Jurkat, Clone E6-1 (cell line): ENCODE results near the gene G6PC3.
"Not testable (repeated sequence)": the region's sequence is repeated elsewhere in the genome, so short reads cannot be mapped to it uniquely, and the experiment has no call there.

Source experiments
- DNase-seq: peaks from one replicate; pipeline ENCODE4 v3.0.0-alpha.2; 2011; ENCODE audit warnings: low read depth, low spot score
- H3K4me3 ChIP-seq: 2 replicates; pipeline ENCODE4 v1.5.1; 2011; ENCODE audit warnings: mild to moderate bottlenecking, low read length, control low read depth, moderate library complexity

Gene G6PC3

DNA sequence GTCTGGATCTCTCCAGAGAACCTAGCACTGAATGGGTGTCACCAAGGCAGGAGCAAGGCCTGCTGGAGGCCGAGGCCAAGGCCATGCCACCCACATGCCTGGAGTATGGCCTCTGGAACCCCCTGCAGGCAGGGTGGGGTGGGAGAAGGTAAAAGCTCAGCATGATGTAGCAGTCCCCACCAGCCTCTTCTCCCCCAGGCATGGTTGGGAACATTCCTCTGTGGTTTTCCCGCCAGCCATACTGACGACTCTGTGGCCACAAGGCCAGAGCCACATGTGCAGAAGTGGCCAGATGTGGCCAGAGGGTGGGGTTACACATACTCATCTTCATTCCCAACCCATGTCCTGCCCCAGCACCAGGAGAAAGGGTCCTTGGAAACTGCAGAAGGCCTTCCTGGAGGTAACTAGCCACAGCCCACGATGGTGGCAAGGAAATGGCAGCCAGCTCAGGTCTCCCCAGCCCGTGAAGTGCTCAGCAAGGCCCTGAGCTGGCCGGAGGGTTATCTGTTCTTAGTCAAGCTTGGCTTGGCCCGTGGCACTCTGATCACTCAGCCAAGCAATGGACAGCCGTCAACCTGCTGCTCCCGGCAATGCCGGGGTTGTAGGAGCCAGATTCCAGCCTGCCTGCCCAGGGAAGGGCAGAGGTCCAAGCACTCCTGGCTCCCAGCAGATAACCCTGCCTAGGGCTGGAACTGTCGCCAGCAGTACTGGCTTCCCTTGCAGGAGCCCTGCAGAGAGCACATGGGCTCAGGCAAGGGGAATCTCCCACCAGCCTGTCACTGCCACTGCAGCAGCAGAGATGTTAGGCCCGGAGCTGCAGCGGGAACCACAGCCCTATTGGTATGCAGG is 26.8 kb downstream of the G6PC3 start:
- DNase-seq: no peak
- no peak overlapping the region for H3K4me3 ChIP-seq

DNA sequence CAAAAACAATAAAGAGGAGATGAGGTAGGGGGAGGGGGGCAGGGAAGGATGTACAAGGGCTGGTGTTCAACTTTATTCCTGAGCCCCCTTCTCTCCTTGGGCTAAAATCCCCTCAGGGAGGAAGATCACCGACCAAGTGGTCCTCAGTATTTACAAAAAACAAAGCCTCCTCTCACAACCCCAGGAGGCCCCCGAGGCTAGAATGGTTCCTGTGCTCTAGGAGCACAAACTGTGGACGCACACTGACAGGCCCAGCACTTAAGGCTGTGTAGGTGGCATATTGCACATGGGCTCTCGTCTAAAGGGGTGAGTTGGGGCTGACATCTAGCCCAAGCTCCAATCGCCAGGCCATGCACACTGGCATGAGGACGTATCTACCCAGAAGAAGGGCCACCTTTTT is 31.3 kb downstream of the G6PC3 start:
- not testable (repeated sequence) for DNase-seq, H3K4me3 ChIP-seq

DNA sequence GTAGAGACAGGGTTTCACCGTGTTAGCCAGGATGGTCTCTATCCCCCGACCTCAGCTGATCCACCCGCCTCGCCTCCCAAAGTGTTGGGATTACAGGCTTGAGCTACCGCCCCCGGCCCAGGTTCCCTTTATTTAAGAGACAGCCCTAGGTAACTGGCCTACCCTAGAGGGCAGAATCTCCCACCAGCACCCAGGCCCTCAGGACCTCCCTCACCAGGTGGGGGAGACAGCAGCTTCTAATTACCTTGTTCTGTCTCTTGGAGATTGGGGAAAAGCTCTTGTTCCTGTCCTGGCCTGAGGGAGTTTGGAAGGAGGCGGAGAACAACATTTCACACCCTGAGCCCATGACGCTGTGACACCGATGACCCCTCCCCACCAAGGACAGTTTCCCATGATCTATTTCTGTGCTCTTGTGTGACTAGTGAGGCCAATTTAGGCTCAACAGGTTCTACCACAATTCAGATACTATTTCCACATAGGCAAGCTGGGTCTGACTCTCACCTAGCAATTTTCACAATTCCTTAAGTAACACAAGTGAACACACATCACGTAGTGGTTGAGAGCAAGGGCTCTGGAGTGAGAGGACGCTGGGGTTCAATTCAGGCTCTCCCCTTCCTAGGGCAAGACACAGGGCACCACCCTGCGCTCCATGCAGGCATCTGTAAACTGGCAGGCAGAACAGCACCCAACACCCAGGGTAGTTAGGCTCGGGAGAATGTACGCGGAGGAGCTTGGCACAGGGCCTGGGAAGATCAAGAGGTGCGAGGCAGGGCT is 32.5 kb downstream of the G6PC3 start:
- DNase-seq: no peak
- no peak overlapping the region for H3K4me3 ChIP-seq

DNA sequence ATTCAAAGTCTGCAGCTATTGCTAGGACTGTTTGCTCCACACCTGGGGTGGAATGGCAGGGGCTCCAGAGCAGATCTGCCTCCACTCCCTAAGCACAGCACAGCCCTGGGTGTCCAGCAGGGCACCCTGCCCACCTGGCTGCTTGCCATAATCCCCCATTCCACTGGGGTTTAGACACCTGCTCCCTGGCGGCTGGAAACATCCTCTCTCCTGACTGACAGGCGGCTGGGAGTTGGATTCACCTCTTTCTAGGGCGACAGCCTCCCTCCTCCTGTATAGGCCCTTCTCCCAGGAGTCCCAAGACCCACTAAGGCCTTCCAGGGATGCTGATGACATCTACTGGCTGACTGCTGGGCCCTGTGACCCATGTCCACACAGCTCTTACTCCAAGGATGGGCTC is 34.9 kb downstream of the G6PC3 start:
- no peak for DNase-seq
- no peak overlapping the region for H3K4me3 ChIP-seq

DNA sequence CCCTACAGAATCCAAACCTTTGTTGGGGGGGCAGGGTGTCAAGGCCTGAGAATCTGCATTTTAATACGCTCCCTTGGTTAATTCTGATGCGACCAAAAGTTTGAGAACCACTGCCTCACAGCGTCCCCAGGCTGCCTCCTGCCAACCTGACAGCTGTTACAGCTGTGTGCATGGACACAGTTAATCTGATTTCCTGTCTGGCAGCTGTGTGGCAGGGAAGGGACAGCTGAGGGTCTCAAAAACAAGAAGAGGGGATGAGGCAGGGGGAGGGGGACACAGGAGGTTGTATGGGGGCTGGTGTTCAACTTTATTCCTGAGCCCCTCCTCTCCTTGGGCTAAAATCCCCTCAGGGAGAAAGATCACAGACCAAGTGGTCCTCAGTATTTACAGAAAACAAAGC is 35.4 kb downstream of the G6PC3 start:
- DNase-seq: no peak
- H3K4me3 ChIP-seq: no peak overlapping the region

DNA sequence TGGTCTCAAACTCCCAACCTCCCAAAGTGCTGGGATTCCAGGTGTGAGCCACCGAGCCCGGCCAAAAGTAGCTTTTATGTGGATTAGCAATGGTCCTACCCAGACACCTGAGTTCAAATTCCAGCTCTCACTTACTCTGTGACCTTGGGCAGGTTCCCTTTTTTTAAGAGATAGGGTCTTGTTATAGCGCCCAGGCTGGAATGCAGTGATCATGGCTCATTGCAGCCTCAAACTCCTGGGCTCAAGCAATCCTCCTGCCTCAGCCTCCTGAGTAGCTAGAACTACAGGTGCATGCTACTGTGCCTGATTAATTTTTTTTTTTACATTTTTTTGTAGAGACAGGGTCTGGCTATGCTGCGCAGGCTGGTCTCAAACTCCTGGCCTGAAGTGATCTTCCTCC is 36.3 kb downstream of the G6PC3 start:
- no peak for DNase-seq
- H3K4me3 ChIP-seq: no peak overlapping the region

DNA sequence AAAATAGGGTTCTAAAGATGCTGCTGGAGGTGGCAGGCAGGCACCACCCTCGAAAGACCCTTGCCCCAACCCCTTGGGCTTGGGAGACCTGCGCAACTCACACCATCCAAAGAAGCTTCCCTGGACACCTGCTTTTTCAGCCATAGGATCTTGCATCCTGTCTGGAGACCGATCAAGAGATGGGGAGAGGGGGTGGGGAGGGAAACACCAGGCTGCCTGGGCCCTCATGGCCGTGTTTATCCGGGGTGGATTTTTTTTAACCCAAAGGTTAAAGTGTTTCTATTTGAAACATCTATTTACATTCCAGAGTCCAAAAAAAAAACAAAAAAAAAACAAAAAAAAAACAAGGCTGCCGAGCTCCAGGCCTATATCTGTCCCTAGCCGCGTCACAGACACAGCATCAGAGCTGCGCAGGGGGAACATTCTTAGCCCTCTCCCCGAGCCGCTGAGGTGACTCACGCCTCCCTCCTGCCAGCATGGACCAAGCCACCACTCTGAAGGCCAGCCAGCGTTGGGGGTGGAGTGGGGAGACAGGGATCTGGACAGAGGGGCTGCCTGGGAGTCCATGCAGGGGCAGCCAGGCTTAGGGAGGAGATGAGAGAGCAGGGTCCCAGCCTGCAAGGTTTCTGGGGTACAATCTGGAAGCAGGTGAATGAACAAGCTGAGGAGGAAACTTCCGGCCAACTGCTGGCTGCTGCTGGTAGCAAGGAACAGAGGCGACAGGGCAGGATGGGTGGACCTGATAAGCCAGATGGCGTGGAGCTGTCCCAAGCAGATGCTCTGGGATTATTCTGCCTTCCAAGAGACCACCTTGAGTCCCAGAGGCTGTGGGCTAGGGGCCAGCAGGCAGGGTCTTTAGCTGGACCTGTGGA is 38.1 kb downstream of the G6PC3 start:
- DNase-seq: no peak
- H3K4me3 ChIP-seq: no peak overlapping the region

DNA sequence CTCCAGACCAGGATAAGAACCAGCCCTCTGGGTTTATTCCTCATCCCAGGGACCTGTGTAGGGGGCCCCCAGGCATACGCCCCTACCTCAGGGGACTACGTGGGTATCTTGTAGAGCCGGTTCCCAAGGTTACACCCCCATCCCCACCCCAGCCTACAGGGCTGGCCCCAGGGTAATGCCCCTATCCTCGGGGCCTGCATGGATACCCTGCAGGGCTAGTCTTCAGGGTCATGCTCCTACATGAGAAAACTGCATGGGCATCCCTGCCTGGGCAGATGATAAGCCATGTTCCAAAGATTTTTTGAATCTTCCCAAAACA is 38.7 kb downstream of the G6PC3 start:
- no peak for DNase-seq
- no peak overlapping the region for H3K4me3 ChIP-seq

DNA sequence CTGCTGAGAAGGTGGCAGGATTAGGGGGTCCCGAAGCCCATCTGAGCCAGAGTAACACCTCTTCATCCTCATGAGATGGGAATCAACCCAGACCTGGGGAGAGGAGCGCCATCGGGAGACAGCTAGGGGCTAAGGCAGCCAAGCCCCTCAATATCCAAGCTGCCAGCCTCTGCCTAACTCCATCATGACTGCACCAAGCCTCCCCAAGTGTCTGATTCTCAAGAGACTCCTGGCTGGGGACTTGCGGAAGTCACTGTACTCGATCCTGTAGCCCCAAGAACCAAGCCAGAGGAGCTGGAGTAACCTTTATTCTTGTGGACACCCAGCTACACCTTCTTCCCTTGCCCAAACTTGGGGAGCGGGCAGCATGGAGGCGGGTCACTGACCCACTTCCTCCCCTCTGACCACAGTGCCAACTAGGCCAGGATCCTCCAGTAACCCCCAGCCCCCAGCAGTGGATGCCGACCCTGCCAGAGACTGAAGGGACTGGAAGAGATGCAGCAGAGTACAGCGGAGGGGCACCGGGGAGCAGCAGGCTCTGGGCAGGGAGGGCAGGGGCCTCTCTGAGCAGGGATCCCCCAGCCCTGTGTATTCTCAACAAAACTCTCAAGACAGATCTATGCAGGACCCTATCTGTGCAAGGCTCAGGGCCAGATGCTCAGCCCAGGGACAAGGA is 39.6 kb downstream of the G6PC3 start:
- no peak for DNase-seq
- peak overlapping the region; percentile 54 for H3K4me3 ChIP-seq

DNA sequence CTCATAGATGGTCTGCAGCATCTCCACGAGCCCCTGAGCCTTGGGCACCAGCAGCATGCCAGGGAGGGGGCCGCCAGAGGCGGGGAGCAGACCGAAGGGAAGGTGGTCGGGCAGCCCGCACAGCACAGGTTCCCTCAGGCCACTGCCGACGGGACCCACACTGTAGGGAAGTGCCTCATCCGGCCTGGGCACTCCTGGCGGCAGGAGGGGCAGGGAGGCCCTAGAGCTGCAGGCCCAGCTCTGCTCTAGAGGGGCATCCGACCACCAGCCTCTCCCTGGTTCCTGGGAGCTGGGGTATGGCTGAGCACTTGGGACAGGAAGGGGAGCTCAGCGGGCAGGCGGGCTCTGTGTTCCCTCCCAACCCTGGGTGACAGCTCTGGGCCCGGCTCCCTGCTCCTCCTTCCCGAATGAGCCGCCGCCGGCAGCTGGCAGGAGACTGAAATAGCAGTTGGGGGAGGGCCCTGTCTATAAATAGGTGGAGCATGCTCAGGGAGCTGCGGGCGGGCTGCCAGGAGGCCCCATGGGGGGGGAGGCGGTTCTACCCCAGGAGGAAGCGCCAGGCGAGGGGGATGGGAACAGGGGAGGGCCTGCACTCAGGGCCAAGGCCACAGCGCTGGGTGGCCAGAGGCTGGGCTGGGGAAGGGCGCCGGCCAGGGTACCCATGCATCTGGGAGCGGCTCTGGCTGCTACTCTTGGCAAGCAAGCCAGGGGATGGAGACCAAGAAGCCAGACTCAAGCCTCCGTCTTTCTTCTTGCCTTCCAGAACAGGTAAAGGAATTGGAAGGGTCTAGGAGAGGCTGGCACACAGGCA is 40.5 kb downstream of the G6PC3 start:
- H3K4me3 ChIP-seq: peak overlapping the region; percentile 54
- DNase-seq: peak; percentile 89

DNA sequence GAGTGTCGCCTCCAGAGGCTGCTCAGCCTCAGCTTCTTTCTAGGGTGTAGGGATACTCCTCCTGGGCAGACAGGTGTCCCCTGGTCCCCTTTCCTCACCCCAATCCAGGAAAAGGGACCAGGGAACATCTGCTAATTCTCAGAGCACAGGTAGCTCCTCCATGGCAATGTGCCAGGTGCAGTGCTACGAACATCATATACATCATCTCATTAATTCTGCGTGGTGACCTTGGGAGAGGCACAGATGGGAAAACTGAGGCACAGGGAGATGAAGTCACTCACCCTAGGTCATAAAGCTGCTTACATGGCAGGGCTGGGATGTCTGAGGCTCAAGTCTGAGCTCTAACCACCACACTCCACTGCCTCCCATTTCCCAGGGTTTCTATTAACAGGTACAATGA is 41.2 kb downstream of the G6PC3 start:
- peak overlapping the region; percentile 54 for H3K4me3 ChIP-seq

DNA sequence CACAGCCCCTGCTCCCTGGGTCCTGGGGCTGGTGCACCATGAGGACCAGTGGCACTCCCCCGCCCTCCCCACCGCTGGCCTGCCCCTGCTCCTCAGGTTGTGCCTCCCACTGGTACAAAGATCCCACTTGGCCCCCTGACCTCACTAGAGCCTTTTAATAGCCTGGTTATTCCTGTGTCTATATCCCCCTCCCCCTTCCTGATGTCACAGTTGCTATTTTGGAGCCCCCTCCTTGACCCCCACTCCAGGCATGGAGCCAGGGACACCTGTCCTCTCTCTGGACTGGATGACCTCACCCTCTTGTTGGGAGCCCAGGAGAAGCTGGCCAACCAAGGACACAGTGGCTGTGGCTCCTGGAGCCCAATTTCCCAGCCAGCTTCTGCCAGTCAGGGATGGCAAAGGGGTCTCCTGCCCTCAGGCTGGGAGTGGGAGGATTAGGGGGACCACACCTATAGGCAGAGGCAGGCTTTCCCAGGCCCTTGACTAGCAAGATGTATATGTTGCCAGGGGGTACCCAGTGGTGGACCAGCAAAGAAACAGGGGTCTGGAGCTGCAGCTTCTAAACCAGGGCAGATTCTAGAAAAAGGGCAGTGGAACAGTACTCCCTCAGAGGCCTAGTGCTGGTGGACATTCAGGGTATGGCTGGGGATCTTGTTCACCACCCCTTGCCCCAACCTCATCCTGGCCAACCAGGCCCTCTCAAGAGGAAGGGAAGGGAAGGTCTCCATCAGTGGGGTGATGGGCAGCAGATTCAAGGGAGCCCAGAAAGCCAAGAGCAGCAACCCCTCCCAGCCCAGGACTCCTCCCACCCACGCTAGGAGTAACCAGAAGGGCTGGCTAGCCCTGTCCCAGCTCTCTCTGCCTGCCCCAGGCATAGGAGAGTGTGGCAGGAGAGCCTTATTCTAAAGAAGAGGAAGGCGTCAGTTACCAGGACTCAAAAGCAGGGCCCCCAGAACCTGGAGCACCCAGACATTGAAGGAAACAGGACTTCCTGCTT is 42.0 kb downstream of the G6PC3 start:
- no peak for DNase-seq
- H3K4me3 ChIP-seq: no peak overlapping the region

More for the DNA sequence above, 41.2 kb downstream of the G6PC3 start:
- DNase-seq: no peak

DNA sequence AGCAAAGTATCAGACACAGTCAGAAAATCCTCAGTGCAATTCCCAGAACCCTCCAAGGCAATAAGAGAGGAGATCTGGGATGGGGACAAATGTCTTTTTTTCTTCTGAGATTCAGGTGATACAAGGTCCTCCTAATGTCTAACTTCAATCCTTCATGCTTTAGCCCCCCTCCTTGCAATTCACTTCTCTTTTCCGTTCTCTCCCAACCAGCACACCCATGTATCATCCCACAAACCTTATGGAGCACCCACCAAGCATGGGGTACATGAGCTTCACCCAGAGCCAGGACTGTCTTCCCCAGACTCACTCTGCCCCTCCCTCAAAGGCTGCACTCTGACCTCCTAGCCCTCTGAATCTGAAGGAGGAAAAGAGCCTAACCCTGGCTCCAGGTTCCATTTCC is 42.8 kb downstream of the G6PC3 start:
- H3K4me3 ChIP-seq: no peak overlapping the region
- no peak for DNase-seq

DNA sequence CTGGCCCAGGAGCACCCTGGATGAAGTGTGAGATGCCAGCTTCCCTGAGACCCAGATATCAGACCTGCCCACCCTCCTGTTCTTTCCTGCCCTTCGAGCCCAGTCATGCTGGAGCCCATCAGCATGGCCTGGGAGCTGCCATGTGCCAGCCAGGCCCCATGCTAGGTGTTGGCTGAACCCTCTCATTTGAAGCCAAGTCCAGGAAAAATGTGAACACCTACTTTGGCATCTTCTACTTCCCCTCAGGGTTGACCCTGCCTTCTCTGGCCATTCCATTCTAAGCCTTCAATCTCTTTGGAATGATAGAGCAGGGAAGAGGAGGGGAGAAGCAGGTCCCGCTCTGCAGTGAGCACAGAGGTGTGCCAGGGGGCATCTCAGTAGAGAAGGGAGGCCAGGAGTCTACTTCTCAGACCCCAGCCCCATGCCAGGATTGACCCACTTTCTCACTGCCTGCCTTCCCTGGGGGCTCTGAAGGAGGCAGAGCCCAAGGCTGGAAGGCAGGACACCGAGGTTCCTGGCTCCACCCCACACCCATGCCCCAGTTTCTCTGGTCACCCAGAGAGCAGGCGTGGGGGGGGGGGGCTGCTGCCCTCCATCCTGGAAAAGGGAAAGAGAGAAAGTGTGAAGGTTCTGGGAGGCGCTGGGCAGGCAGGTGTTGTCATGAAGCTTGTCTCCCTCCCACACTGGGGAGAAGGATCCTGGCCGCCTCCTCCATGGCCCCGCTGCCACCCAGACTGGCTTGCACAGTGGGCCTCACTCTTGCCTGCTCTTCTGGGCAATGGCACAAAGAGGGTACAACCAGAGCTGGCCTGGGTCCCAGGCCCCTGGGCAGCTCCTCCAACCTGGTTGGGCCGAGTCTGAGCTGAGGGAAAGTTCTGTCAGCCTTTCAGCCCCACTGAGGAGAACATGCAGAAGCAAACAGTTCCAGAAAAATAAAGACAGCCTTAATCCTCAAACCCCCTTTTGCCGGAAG is 43.6 kb downstream of the G6PC3 start:
- no peak overlapping the region for H3K4me3 ChIP-seq
- no peak for DNase-seq

DNA sequence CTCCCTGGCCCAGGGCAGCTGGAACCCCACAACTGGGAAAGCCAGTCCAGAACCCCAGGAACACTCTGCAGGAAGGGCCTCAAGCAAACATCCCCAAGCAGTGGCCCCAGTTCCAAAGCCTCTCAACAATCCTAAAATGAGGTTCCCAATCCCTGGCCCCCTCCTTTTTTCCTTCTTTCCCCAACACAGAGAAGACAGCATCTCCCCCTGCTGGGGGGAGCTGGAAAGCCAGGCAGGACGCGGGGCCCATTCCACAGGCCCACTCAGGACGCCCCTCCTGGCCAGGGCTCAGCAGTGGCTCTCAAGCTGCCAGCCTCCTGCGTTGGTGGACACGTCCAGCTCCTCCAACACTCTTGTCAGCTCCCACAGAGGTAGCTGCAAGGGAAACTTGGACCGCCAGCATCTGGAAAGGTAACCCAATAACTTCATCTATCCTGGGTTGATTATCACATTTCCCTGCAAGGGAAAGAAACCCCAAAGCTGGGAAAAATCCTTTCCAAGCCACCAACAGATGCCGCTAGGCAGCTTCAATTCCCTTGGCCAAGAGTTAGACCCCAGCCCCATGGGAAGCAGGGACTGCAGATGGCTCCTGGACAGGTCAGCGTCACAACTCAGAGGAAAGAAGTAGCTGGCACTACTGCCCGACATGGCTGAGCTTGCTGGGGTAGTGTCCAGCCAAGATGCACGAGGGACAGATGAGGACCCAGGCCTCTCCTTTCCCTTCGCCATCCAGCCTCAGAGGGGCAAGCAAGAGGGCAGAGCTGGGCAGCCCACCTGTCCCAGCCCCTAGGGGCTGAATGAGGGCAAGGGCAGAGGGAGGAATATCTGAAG is 45.3 kb downstream of the G6PC3 start:
- H3K4me3 ChIP-seq: no peak overlapping the region
- DNase-seq: no peak
